Smooth muscle cell (in vitro differentiated cells): ENCODE results near the gene NSMF. TPM values are rescaled to one million over a fixed set of nuclear protein-coding genes. Genes with fewer than 3 reads are reported as not detected.

Experiments used
- DNase-seq: peaks from one replicate; lab custom pipeline; 2025; ENCODE audit not compliant: unreplicated experiment; lab: John Stamatoyannopoulos, UW
- H2AFZ ChIP-seq: fragments of 200-600 bp; sonication (generic); 2 replicates; pipeline ENCODE4 v1.6.0; 2016; ENCODE audit warnings: antibody characterized with exemption, low read depth, mild to moderate bottlenecking
- H3F3A ChIP-seq: fragments of 200-600 bp; sonication (generic); 2 replicates; pipeline ENCODE4 v1.6.0; 2017; ENCODE audit warnings: antibody characterized with exemption, low read depth
- H3K27ac ChIP-seq: fragments of 200-600 bp; sonication (generic); 2 replicates; pipeline ENCODE4 v1.5.1; 2016; ENCODE audit warnings: low read depth, mild to moderate bottlenecking
- H3K27me3 ChIP-seq: fragments of 200-600 bp; sonication (generic); 2 replicates; pipeline ENCODE4 v1.6.1; 2016; ENCODE audit warnings: low read depth, mild to moderate bottlenecking
- H3K36me3 ChIP-seq: fragments of 200-600 bp; sonication (generic); 2 replicates; pipeline ENCODE4 v1.5.1; 2016; ENCODE audit warnings: low read depth
- H3K4me1 ChIP-seq: fragments of 200-600 bp; sonication (generic); 2 replicates; pipeline ENCODE4 v1.5.1; 2016; ENCODE audit warnings: low read depth
- H3K4me2 ChIP-seq: fragments of 200-600 bp; sonication (generic); 2 replicates; pipeline ENCODE4 v1.6.0; 2016; ENCODE audit warnings: mild to moderate bottlenecking
- H3K4me3 ChIP-seq: fragments of 200-600 bp; sonication (generic); 2 replicates; pipeline ENCODE4 v1.5.1; 2016; ENCODE audit warnings: mild to moderate bottlenecking
- H3K79me2 ChIP-seq: fragments of 200-600 bp; sonication (generic); 2 replicates; pipeline ENCODE4 v1.6.0; 2016; ENCODE audit warnings: low read depth, mild to moderate bottlenecking
- H3K9ac ChIP-seq: fragments of 200-600 bp; sonication (generic); 2 replicates; pipeline ENCODE4 v1.6.0; 2016; ENCODE audit warnings: low read depth
- H3K9me3 ChIP-seq: fragments of 200-600 bp; sonication (generic); replicated peaks from 2 replicates; pipeline ENCODE4 v1.5.1; 2016; ENCODE audit warnings: low read depth
- H4K20me1 ChIP-seq: fragments of 200-600 bp; sonication (generic); 2 replicates; pipeline ENCODE4 v1.6.0; 2016; ENCODE audit warnings: low read depth
- WGBS: methylation state at CpG from one replicate; pipeline ENCODE4 v1.1.7; 2016; ENCODE audit warnings: low lambda C conversion rate; 5-methylcytosine and 5-hydroxymethylcytosine counted together
- polyA plus RNA-seq: library from polyadenylated mRNA; unstranded; fragments of >200 nt; fragmentation: Nextera tagmentation; extraction: Ambion mirVana; gene quantifications from 2 replicates; pipeline ENCODE4 v1.2.1, GENCODE V29; 2016
- total RNA-seq: library from RNA; depleted of rRNA; stranded (reverse); fragments of >200 nt; gene quantifications from 2 replicates; pipeline ENCODE4 v1.2.3, GENCODE V29; 2014
- TF ChIP-seq, protein P1 (sequence below): fragments of 200-600 bp; sonication (generic); IDR thresholded peaks from 2 replicates; pipeline ENCODE4 v1.5.1; 2017; ENCODE audit warnings: borderline replicate concordance, mild to moderate bottlenecking, antibody characterized with exemption; ENCODE audit not compliant: insufficient read depth, poor library complexity, severe bottlenecking

The NSMF gene
- total and polyA plus RNA-seq, 2 experiments from 2014 or later, result 30.9 to 55.9 TPM

DNA sequence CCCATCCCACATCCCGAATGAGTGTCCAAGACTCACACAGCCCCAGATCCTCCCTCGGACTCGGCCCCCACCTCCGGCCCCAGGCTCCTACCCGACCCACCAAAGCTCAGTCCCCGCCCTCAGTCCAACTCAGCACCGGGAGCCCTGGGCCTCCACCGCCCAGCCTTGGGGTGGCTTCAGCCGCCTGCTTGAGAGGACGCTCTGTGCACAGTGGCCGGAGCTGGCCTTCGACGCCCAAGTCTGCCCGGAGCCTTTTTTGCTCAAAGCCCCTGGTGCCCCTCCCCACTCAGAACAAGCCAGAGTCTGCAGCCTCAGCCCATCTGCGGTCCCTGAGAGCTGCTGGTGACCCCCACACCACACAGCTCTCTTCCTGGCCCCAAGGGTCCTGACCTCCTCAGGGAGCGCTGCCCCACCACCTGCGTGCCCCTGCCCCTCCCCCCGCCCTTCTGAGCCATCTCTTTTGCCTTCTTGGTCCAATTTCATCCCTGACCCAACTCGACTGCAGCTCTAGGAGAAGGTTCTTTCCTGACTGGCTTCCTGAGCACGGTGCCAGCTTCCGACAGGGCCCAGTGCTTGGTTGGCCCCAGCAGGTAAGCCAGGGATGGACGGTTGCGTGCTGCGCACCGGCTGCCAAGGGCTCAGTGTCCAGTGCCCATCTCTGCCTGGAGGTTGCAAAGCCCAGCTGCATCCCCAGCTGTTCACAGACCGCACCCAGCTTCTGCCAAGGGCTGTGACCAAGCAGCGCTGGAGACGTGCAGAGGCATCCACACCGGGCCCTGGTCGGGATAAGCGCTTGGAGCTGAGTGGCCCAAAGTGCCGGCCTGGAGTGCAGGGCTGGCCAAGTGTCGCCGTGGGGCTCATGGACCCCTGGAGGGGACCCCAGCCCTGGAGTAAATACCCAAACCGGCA, 27.7 kb upstream of the NSMF start:
- H3K9me3 ChIP-seq, result no peaks in the 10 kb centered on the region
- WGBS, result 92% methylated on average over 30 of the region's 35 CpGs
- H3K36me3 ChIP-seq, result no peaks in the 10 kb centered on the region
- TF ChIP-seq, protein P1, sequence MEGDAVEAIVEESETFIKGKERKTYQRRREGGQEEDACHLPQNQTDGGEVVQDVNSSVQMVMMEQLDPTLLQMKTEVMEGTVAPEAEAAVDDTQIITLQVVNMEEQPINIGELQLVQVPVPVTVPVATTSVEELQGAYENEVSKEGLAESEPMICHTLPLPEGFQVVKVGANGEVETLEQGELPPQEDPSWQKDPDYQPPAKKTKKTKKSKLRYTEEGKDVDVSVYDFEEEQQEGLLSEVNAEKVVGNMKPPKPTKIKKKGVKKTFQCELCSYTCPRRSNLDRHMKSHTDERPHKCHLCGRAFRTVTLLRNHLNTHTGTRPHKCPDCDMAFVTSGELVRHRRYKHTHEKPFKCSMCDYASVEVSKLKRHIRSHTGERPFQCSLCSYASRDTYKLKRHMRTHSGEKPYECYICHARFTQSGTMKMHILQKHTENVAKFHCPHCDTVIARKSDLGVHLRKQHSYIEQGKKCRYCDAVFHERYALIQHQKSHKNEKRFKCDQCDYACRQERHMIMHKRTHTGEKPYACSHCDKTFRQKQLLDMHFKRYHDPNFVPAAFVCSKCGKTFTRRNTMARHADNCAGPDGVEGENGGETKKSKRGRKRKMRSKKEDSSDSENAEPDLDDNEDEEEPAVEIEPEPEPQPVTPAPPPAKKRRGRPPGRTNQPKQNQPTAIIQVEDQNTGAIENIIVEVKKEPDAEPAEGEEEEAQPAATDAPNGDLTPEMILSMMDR, result no peak
- DNase-seq, result no peak
- H3K27me3 ChIP-seq, result no peaks in the 10 kb centered on the region
- no peak overlapping the region for H2AFZ ChIP-seq
- H4K20me1 ChIP-seq, result no peaks in the 10 kb centered on the region
- no peak overlapping the region for H3K27ac ChIP-seq
- no peak overlapping the region for H3K4me2 ChIP-seq
- H3K4me1 ChIP-seq, result no peaks in the 10 kb centered on the region
- no peak overlapping the region for H3K9ac ChIP-seq
- no peaks in the 10 kb centered on the region for H3F3A ChIP-seq
- H3K4me3 ChIP-seq, result no peak overlapping the region
- no peaks in the 10 kb centered on the region for H3K79me2 ChIP-seq

DNA sequence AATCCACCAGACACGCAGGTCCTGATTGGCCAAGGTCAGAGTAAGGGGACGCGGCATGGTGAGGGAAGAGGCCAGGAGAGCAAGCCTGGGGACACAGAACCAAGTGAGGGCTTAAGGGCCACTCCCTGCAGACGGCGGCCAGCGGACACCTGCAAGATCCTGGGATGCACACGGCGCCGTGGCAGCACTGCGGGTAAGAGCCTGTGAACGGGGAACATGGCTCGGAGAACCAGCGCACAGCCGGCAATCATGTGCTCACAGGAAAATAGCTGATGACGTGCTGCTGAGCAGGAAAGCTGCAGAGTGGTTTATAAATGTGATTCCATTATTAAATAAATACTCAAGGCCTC, 27.0 kb upstream of the NSMF start:
- DNase-seq, result no peak
- Histone ChIP-seq H4K20me1 (no peaks in the 10 kb centered on the region), H3K36me3 (no peaks in the 10 kb centered on the region), H3K9ac (no peak overlapping the region), H3K4me2 (no peak overlapping the region), H3K79me2 (no peaks in the 10 kb centered on the region), H3K27me3 (no peaks in the 10 kb centered on the region), H3F3A (no peaks in the 10 kb centered on the region), H3K9me3 (no peaks in the 10 kb centered on the region), H3K27ac (no peak overlapping the region), H3K4me1 (no peaks in the 10 kb centered on the region), H2AFZ (no peak overlapping the region), H3K4me3 (no peak overlapping the region)
- TF ChIP-seq, protein P1, result no peak
- 95% methylated on average over 15 of the region's 15 CpGs for WGBS

DNA sequence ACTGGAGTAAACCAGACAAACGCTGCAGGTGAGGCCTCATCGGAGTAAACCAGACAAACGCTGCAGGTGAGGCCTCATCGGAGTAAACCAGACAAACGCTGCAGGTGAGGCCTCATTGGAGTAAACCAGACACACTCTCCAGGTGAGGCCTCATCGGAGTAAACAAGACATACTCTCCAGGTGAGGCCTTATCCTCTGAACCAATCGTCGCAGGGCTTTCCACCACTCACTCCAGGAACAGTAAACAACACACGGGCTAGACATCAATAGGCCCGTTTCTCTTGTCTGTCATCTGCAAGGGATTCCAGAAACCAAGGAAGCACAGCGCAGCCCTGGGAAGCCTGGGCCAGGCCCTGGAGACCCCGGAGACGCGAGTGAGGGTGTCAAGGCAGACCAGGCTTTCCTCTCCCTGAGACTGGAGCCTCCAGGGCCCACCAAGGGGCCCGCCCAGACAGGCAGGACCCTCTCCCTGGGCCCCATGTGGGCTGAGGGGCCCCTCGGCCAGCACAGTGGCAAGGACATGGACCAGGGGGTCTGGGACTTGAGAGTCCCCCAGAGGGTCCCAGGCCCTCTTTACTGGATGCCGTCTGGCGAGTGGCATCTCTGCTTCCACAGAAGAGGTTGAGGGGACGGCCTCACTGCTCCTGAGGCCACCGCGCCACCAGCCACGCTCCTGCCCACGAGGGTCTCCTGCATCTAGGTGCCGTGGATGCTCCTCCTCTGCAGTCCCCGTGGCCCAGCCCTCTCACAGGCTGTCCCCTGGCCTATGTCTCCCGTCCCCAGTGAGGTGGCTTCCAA, 26.4 kb upstream of the NSMF start:
- no peaks in the 10 kb centered on the region for H3K9me3 ChIP-seq
- H3K79me2 ChIP-seq, result no peaks in the 10 kb centered on the region
- no peaks in the 10 kb centered on the region for H3K27me3 ChIP-seq
- no peaks in the 10 kb centered on the region for H3F3A ChIP-seq
- no peak overlapping the region for H3K4me2 ChIP-seq
- TF ChIP-seq, protein P1, result no peak
- H3K36me3 ChIP-seq, result no peaks in the 10 kb centered on the region
- WGBS, result 86% methylated on average over 26 of the region's 26 CpGs
- H3K9ac ChIP-seq, result no peak overlapping the region
- H3K27ac ChIP-seq, result peak overlapping the region; percentile 53
- no peaks in the 10 kb centered on the region for H3K4me1 ChIP-seq
- no peak for DNase-seq
- H2AFZ ChIP-seq, result no peak overlapping the region
- no peaks in the 10 kb centered on the region for H4K20me1 ChIP-seq
- H3K4me3 ChIP-seq, result no peak overlapping the region
